Mucosa of rectum (tissue), 2 donors: ENCODE results near the gene GRWD1.

Experiments
- H3K27ac ChIP-seq, 2 donors: one replicate each; pipeline ENCODE4 v1.7.0; 2013; ENCODE audit warnings: inconsistent platforms in 2 of 2, low read depth in 2 of 2, low read length in 2 of 2
- H3K27me3 ChIP-seq, 2 donors: one replicate each; pipeline ENCODE4 v1.7.0; 2013; ENCODE audit warnings: low read length in 2 of 2; ENCODE audit not compliant: control insufficient read depth in 2 of 2, insufficient read depth in 2 of 2
- H3K36me3 ChIP-seq, 2 donors: one replicate each; pipeline ENCODE4 v1.7.0; 2013; ENCODE audit warnings: low read length in 2 of 2; ENCODE audit not compliant: control insufficient read depth in 2 of 2, insufficient read depth in 2 of 2
- H3K4me1 ChIP-seq, 2 donors: one replicate each; pipeline ENCODE4 v1.7.0; 2013; ENCODE audit warnings: low read length in 2 of 2, mild to moderate bottlenecking in 1 of 2; ENCODE audit not compliant: control insufficient read depth in 2 of 2, insufficient read depth in 2 of 2
- H3K4me3 ChIP-seq, 2 donors: one replicate each; pipeline ENCODE4 v1.7.0; 2013; ENCODE audit warnings: low read length in 2 of 2
- H3K9ac ChIP-seq, 2 donors: one replicate each; pipeline ENCODE4 v1.7.0; 2013; ENCODE audit warnings: low read length in 2 of 2, low read depth in 1 of 2, mild to moderate bottlenecking in 1 of 2
- H3K9me3 ChIP-seq, 2 donors: one replicate each; pipeline ENCODE4 v1.7.0; 2013; ENCODE audit warnings: low read length in 2 of 2; ENCODE audit not compliant: control insufficient read depth in 2 of 2
- donor health status: healthy.
- donor health status: Normal muscosa, but diverticular disease.

Gene GRWD1

DNA sequence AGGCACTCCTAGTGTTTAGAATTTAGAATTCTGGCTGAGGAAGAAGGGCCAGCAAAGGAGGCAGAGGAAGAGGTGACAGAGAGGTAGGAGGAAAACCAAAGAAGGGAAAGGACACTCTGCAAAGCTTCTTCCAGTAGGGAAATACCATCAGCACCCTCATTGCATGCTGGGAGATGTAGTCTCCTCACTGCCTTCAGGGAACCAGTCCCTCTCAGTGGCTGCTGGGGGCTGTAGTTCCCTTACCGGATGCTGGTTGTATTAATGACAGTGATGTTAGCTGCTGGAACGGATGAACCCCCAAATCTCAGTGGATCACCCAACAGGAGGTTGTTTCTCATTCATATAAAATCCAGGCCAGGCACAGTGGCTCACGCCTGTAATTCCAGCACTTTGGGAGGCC, 42.2 kb upstream of the GRWD1 start:
- peaks cover 0 to 2% of the 10 kb centered on the region in 2 donors for H3K4me1 ChIP-seq
- H3K9me3 ChIP-seq: no peaks in the 10 kb centered on the region
- H3K9ac ChIP-seq: no peak overlapping the region
- H3K36me3 ChIP-seq: no peaks in the 10 kb centered on the region
- no peak overlapping the region for H3K4me3 ChIP-seq
- H3K27ac ChIP-seq: no peak overlapping the region
- peaks cover 0 to 3% of the 10 kb centered on the region in 2 donors for H3K27me3 ChIP-seq

DNA sequence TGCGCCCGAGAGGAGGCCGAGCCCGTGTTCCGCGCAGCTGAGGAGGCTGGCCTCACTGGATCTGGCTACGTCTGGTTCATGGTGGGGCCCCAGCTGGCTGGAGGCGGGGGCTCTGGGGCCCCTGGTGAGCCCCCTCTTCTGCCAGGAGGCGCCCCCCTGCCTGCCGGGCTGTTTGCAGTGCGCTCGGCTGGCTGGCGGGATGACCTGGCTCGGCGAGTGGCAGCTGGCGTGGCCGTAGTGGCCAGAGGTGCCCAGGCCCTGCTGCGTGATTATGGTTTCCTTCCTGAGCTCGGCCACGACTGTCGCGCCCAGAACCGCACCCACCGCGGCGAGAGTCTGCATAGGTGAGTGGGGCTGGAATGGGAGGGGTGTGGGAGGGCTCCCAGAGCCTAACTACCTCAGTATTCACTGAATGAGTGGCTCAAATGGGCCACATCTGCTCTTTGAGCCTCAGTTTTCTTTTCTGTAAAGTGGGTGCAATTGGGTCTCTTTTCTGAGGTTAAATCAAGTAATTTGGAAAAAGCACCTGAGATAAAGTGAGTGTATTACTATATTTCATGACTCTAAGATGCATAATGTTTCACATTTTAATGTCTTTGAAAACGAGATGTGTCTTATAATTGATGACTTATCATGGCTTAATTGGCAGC, 40.6 kb upstream of the GRWD1 start:
- Histone ChIP-seq H3K27ac (no peak overlapping the region), H3K4me1 (peaks cover 0 to 2% of the 10 kb centered on the region in 2 donors), H3K9me3 (no peaks in the 10 kb centered on the region), H3K9ac (no peak overlapping the region), H3K27me3 (peaks cover 0 to 6% of the 10 kb centered on the region in 2 donors), H3K36me3 (no peaks in the 10 kb centered on the region), H3K4me3 (no peak overlapping the region)

DNA sequence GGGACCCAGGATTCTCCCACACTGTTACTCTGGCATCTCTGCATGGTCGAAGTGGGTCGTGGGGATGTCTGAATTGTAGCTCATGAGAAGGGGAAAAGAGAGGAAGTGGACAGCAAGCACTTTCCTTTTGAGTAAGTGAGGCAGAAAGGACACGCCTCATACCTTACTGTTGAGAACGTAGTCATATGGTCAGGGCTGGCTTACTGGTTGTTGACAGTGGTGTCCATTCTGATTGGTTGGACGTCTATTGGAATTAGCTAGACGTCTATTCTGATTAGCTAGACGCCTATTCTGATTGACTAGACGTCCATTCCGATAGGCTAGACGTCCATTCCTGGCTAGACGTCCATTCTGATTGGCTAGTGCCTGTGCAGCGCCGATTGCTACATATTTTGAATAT, 39.9 kb upstream of the GRWD1 start:
- H3K9ac ChIP-seq: no peak overlapping the region
- H3K27me3 ChIP-seq: peaks cover 0 to 6% of the 10 kb centered on the region in 2 donors
- no peaks in the 10 kb centered on the region for H3K4me1 ChIP-seq
- no peaks in the 10 kb centered on the region for H3K9me3 ChIP-seq
- H3K27ac ChIP-seq: no peak overlapping the region
- no peaks in the 10 kb centered on the region for H3K36me3 ChIP-seq
- H3K4me3 ChIP-seq: no peak overlapping the region

DNA sequence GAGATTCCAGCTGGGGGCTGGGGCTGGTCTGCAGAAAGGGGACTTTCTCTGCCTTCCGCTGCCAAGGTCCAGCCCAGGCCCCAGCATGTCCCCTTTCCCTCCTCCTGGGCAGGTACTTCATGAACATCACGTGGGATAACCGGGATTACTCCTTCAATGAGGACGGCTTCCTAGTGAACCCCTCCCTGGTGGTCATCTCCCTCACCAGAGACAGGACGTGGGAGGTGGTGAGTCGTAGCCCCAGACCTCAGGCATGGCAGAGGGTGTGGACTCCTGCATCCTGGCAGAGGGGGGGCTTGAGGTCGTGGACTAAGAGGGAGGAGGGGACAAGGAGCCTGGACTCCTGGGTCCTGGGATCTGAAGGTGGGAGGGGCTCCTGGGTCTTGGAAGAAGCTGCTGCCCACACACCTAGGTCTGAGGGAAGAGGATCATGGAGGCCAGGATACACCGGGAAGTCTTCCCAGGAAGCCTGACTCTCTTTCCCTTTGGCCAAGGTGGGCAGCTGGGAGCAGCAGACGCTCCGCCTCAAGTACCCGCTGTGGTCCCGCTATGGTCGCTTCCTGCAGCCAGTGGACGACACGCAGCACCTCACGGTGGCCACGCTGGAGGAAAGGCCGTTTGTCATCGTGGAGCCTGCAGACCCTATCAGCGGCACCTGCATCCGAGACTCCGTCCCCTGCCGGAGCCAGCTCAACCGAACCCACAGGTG, 31.8 kb upstream of the GRWD1 start:
- no peaks in the 10 kb centered on the region for H3K9me3 ChIP-seq
- H3K27ac ChIP-seq: no peak overlapping the region
- H3K27me3 ChIP-seq: peaks cover 0 to 5% of the 10 kb centered on the region in 2 donors
- no peak overlapping the region for H3K9ac ChIP-seq
- H3K4me1 ChIP-seq: no peaks in the 10 kb centered on the region
- no peaks in the 10 kb centered on the region for H3K36me3 ChIP-seq
- H3K4me3 ChIP-seq: no peak overlapping the region

DNA sequence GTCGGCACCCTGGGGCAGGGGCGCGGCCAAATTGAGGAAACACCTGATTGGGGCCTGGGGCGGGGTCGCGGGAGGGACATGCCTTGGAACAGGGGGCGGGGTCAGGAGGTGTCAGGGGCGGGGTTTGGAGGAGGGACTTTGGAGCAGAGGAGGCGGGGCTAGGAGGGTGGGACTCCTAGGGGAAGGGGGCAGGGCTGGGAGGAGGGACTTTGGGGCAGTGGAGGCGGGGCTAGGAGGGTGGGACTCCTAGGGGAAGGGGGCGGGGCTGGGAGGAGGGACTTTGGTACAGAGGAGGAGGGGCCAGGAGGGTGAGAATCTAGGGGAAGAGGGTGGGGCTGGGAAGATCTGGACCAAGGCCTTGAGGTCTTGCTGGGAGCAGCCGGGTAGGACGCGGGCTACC, 30.4 kb upstream of the GRWD1 start:
- H3K9ac ChIP-seq: no peak overlapping the region
- no peak overlapping the region for H3K27ac ChIP-seq
- no peaks in the 10 kb centered on the region for H3K4me1 ChIP-seq
- no peaks in the 10 kb centered on the region for H3K36me3 ChIP-seq
- H3K4me3 ChIP-seq: no peak overlapping the region
- no peaks in the 10 kb centered on the region for H3K9me3 ChIP-seq
- peaks cover 0 to 5% of the 10 kb centered on the region in 2 donors for H3K27me3 ChIP-seq

DNA sequence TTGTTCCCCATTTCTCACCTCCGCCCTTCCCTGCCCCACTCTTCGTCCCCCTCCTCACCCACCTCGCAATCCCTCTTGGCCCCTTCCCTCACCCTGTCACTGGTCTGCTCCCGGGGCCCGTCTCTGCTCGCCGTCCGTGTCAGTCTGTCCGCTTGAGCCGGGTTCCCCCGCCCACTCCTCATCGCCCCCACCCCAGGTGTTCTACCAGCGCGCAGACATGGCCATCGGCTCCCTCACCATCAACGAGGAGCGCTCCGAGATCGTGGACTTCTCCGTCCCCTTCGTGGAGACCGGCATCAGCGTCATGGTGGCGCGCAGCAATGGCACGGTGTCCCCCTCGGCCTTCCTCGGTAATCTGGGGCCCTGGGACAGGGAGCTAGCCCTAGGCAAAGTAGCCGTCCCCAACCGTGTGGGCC, 30.0 kb upstream of the GRWD1 start:
- no peak overlapping the region for H3K27ac ChIP-seq
- no peaks in the 10 kb centered on the region for H3K9me3 ChIP-seq
- H3K36me3 ChIP-seq: no peaks in the 10 kb centered on the region
- H3K4me3 ChIP-seq: no peak overlapping the region
- H3K4me1 ChIP-seq: no peaks in the 10 kb centered on the region
- no peak overlapping the region for H3K9ac ChIP-seq
- peaks cover 0 to 5% of the 10 kb centered on the region in 2 donors for H3K27me3 ChIP-seq

DNA sequence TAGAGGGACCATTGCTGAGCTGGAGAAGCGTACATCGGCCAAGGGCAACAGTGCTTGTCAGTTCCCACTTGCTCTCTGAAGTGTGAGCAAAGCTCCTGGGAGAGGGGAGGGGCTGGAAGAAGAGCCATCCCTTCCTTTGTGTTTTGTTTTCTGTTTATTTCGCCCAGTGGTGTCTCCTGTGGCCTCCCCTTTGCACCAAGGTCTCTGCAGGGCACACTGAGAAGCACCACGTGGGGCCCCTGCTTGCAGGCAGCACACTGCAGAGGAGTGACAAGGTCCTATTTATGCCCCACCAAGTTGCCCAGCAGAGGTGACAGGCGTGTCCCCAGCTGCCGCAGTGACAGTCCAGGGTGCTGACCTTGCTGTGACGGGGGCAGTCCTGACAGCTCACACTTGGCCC, 28.4 kb upstream of the GRWD1 start:
- Histone ChIP-seq H3K4me3 (no peak overlapping the region), H3K9ac (no peak overlapping the region), H3K9me3 (no peaks in the 10 kb centered on the region), H3K27me3 (peaks cover 0 to 5% of the 10 kb centered on the region in 2 donors), H3K4me1 (no peaks in the 10 kb centered on the region), H3K27ac (no peak overlapping the region), H3K36me3 (no peaks in the 10 kb centered on the region)

DNA sequence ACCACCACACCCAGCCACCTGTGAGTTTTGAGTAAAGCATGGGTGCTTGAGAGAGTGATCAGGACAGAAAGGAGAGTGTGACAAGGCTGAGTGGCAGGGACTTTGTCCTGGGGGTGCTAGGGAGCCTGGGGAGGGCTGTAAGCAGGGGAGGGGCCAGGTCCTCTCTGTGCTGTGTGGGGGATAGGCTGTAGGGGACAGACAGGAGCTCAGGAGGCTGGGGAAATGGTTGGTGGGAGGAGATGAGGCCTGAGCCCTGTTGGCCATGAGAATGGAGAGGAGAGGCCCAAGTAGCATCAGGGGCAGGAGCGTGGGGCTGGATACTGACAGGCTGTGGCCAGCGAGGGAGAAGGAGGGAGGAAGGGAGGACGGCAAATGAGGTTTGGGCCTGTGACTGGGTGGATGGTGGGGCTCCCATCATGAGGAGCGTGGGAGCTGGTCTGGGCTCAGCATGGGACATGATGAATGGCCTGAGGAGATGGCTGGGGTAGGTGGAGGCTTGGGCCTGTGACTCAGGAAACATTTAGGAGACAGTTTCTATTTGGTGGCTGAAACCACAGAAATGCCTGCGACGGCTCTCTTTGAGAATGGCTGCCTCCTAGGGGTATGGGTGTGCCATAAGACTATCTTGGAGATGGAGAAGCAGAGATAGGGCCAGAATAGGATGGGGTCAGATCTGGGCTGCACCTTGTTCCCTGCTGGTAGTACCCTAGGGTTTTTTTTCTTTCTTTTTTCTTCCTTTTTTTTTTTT, 27.3 kb upstream of the GRWD1 start:
- H3K4me1 ChIP-seq: no peaks in the 10 kb centered on the region

DNA sequence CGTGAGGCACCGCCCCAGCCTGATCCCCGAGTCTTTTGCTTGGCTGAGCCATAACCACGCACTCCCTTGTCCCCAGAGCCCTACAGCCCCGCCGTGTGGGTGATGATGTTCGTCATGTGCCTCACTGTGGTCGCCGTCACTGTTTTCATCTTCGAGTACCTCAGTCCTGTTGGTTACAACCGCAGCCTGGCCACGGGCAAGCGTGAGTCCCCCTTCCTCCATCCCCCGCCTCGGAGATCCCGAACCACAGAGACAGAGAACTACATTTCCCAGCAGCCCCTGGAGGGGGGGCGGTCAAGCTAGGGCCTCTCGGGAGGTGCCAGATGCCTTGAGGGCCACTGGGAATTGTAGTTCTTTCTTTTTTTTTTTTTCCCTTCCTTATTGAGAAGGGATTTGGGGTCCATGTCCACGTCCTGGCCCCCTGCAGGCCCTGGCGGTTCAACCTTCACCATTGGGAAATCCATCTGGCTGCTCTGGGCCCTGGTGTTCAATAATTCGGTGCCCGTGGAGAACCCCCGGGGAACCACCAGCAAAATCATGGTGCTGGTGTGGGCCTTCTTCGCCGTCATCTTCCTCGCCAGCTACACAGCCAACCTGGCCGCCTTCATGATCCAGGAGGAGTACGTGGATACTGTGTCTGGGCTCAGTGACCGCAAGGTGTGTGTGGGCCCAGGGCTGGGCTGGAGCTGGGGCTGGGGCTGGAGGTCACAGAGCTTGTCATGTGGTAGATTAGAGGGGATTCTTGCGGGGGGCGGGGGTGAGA, 26.4 kb upstream of the GRWD1 start:
- Histone ChIP-seq H3K27me3 (peaks cover 0 to 5% of the 10 kb centered on the region in 2 donors), H3K27ac (no peak overlapping the region), H3K9me3 (no peaks in the 10 kb centered on the region), H3K36me3 (no peaks in the 10 kb centered on the region), H3K9ac (no peak overlapping the region), H3K4me3 (peak overlapping the region in 1 of 2 donors; percentile 5), H3K4me1 (no peaks in the 10 kb centered on the region)

More for the DNA sequence above, 27.3 kb upstream of the GRWD1 start:
- no peak overlapping the region for H3K27ac ChIP-seq
- H3K36me3 ChIP-seq: no peaks in the 10 kb centered on the region
- H3K9me3 ChIP-seq: no peaks in the 10 kb centered on the region
- no peak overlapping the region for H3K9ac ChIP-seq
- no peak overlapping the region for H3K4me3 ChIP-seq
- peaks cover 0 to 5% of the 10 kb centered on the region in 2 donors for H3K27me3 ChIP-seq
